HG03432 (cell line): ENCODE results near the gene FANCD2.
"Not testable (repeated sequence)": the region's sequence is repeated elsewhere in the genome, so short reads cannot be mapped to it uniquely, and the experiment has no call there.

Source experiments
- ATAC-seq: cut with Tn5 transposase; IDR thresholded peaks from one replicate; pipeline ENCODE4 v1.9.1; 2021; ENCODE audit warnings: mild to moderate bottlenecking, moderate library complexity; ENCODE audit not compliant: unreplicated experiment

FANCD2 gene

DNA sequence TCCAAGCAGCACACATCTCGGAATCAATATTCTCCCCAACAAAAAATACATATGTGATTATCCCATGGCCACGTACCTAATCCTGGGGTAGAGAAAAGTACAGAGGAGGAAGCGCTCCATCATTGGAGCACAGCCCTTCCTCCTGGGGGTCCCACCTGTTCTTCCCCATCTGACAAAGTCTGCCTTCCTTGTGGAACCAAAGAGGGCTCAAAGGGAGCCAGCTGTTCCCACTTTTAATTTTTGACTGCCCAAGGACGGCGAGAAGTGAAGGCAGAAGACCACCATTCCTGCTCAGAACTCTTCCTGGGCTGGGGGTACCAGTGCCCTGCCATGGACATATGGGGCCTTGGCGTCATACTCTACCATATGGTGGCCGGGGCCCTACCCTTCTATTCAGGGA lies 14.1 kb upstream of the FANCD2 start:
- ATAC-seq, result no peak

DNA sequence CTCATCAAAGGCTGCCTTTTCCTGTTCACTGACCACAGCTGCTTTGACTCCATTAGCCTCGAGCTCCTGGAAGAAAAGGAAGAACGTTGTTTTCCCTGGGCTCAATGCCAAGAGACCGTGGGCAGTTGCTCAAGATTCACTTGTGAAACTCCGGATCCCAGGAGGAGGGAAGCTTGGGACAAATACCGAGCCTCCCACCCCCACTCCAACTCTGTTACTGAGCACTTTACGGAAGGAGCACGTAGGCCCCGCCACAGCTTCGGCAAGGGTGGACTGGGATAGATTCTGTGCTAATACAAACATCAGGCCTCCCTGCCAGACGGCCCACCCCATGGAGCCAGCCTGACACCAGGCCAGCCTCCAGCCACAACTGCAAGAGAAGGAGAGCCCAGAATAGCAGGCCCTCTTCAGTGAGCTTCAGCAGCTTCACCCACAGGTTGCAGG lies 10.8 kb upstream of the FANCD2 start:
- no peak for ATAC-seq

DNA sequence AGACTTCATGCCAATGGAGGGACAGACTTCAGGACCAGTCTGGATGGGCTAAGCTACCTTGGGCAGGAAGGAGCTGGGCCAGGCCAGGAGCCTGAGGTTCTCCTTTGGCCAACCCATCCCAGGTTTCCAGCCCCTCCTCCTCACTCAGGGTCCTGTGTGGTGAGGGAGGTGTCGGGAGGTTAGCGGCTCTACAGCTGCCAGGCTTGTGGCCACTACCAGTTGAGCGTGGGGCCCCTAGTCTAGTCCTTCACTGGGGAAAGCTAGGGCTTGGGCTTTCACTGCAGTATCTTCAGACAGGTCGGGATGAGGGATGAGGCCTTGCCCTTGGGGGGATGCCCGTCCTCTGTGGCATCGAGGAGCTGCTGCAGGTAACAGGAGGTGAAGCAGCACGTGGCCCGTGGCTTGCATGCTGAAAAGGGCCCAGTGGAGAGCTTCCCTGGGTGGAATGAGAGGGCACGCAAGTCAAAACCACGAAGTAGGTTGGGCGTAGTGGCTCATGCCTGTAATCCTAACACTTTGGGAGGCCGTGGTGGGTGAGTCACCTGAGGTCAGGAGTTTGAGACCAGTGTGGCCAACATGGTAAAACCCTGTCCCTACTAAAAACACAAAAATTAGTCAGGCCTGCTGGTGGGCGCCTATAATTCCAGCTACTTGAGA lies 8.5 kb upstream of the FANCD2 start:
- ATAC-seq, result no peak

DNA sequence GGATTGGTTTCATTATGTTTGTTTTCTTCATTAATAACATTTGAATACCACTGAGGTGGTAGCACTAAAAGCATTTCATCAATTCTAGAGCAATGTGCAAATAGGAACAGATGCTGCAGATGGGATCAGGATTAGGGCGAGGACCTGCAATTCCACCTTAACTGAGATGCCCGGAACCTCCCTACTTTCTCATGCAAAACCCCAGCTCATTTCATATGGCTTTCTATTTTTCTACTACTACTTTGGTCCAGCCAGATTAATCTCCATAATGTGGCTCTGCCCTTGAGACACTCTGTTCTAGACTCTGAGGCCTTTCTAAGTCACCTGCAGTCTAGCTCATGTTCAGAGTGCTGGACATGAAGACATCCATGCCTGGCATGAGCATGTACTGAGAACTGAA lies 7.4 kb upstream of the FANCD2 start:
- ATAC-seq, result not testable (repeated sequence)

DNA sequence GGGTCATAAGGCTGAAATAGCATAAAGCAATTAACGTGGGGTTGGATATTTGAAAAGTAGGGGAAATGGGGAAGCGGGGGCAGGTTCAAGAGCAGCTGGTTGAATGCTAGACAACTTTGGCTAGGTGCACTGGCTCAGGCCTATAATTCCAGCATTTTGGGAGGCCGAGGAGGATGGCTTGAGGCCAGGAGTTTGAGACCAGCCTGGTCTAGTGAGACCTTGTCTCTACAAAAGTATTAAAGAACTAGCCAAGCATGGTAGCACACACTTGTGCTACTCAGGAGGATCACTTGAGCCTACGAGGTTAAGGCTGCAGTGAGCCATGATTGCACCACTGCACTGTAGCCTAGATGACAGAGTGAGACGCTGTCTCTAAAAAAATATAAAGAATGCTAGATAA lies 6.9 kb upstream of the FANCD2 start:
- no peak for ATAC-seq

DNA sequence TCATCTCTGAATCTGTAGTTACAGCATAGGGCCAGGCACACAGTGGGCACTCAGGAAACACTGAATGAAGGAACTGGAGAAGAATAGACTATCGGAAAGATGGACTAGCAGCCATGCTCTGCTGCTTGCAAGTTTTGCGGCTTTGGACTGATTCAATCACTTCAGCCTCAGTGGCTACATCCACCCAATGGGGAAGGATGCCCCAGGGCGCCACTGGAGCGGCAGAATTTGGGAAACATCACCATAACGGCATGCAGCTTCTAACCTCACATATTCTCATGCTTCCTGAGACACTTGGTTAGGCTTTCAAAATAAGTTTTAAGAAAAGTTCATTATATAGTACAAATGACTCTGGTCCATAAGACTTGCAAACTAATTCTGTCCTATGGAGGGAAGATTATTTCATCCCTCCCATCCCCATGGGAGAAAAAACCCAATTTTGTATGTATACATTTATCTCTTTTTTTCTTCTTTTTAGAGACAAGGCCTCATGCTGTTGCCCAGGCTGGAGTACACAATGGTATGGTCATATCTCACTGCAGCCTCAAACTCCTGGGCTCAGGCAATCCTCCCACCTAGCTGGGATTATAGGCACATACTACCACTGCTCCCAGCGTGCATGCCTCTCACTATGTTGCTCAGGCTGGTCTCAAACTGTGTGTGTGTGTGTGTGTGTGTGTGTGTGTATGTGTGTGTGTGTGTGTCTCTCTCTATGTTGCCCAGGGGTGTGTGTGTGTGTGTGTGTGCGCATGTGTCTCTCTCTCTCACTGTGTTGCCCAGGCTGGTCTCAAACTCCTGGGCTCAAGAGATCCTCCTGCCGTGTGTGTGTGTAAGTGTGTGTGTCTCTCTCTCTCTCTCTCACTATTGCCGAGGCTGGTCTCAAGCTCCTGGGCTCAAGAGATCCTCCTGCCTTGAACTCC lies 4.1 kb upstream of the FANCD2 start:
- no peak for ATAC-seq

DNA sequence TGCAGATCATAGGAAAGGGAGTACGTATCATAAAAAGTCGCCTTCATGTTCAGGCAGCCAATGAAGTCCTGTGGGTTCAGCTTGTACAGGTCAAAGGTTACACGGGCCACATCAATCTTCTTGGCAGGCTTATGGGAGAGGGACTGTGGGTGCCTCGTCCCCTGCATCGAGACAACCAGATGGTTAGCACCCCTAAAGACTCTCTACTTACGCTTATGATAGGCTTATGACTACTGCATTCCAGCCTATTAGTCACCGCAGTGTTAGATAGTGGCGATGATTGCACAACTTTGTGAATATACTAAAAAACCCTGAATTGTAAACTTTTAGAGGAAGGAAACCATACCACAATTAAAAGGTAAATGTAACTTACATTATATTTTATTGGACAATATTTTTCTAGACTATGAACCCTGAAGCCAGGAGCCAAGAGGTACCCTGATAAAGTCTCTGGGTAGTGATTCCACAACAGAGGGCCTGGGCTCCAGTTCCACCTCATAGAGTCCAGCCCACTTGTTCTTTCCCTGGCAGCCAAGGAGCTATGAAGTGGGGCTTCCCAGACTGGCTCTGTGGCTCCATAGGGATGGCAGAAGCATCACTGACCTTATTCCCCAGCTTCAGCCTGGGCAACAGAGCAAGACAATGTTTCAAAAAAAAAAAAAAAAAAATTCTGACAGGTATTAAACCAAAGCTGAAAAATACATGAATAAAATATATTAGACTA lies 2.5 kb upstream of the FANCD2 start:
- no peak for ATAC-seq

DNA sequence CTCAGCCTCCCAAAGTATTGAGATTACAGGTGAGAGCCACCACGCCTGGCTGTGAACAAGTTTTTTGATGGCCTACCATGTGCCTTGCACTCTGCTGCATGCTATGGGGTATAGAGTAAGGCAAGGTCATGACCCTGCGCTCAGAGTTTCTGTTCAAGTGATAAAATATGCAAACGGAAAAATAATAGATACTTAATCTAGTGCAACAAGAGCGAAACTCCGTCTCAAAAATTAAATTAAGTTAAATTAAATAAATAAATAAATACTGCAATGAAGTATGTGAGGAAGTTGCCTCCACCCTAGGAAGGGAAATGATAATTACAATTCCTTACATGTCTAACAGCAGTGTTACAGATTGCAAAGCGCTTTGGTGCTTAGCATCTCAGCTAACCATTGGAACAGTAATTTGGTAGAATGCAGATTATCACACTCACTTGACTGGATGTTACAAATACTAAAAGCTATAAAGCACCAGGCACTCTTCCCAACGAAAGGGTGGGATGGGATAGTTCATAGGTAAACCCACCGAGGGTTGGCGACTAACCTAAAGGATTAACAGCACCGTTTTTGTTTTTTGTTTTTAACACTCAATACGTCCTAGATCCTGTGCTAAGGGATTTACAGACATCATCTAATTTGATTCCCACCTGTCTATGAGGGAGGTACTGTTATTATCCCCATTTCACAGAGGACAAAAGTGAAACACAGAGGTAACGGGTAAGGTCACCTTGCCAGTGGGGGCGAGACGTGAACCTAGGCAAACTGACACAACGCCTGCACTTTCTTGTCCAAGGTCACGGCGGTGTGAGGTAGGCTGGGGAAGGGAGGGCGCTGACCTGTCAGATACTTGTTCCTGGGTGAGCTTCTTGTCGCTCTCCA lies 793 bp upstream of the FANCD2 start:
- ATAC-seq, result no peak

DNA sequence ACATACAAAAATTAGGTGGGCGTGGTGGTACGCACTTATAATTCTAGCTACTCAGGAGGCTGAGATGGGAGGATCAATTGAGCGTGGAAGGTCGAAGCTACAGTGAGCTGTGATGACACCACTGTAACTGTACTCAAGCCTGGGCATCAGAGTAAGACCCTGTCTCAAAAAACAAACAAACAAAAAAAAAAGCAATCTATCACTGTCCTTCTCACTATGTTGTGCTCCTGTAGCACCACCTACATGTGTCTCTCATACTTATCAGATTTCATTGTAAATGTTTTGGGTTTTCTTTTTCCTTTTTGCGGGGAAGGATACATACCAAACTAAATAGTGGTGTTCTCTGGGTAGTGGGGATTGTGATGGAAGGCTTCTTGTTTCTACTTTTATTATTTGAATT lies 14.8 kb downstream of the FANCD2 start:
- ATAC-seq, result no peak

DNA sequence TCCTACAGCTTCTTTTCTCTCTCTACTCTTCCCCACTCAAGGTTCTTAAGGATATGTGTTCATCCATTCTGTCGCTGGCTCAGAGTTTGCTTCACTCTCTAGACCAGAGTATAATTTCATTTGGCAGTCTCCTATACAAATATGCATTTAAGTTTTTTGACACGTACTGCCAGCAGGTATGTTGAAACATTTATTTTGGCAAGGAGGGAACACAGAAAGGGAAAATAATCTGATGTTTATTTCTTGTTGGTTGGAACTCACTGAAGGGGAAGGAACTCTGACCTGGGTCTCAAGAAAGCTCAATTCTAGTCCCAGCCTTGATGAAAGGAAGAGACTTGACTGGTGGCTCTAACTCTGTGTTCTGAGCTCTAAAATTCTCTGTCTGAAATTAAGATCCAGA lies 21.6 kb downstream of the FANCD2 start:
- no peak for ATAC-seq

DNA sequence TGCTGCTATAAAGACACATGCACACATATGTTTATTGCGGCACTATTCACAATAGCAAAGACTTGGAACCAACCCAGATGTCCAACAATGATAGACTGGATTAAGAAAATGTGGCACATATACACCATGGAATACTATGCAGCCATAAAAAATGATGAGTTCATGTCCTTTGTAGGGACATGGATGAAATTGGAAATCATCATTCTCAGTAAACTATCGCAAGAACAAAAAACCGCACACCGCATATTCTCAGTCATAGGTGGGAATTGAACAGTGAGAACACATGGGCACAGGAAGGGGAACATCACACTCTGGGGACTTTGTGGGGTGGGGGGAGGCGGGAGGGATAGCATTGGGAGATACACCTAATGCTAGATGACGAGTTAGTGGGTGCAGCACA lies 26.8 kb downstream of the FANCD2 start:
- not testable (repeated sequence) for ATAC-seq

DNA sequence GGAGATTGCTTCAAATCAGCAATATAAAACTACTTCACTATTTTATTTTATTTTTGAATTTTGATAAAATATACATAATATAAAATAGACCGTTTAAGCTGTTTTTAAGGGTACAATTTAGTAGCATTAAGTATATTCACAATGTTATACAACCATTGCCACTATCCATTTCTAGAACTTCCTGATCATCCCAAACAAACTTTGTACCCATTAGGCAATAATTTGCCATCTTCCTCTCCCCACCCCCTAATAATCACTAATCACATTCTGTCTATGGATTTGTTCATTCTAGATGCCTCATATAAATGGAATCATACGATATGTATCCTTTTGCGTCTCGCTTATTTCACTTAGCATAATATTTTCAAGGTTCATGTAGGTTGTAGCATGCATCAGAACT lies 28.9 kb downstream of the FANCD2 start:
- ATAC-seq, result no peak

DNA sequence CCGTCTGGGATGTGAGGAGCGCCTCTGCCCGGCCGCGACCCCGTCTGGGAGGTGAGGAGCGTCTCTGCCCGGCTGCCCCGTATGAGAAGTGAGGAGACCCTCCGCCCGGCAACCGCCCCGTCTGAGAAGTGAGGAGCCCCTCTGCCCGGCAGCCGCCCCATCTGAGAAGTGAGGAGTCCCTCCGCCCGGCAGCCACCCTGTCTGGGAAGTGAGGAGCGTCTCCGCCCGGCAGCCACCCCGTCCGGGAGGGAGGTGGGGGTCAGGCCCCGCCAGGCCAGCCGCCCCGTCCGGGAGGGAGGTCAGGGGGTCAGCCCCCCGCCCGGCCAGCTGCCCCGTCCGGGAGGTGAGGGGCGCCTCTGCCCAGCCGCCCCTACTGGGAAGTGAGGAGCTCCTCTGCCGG lies 43.8 kb downstream of the FANCD2 start:
- not testable (repeated sequence) for ATAC-seq

DNA sequence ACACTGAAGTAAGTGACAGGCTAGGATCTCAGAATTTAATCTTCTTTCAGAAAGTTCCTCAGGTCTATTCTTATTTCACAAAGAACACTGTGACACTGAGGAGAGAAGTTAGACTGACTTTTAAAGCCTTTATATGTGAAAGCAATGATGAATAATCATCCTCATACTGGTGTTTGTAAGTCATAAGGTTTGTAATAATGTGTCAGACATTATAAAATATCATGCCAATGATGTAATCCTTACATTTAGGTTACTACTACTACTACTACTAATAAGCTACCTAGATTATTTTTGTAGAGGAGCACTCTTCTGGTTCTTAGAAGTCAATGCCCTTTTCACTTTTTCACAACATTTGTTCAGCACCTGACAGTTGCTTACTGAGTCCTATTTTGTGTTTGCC lies 48.4 kb downstream of the FANCD2 start:
- no peak for ATAC-seq

DNA sequence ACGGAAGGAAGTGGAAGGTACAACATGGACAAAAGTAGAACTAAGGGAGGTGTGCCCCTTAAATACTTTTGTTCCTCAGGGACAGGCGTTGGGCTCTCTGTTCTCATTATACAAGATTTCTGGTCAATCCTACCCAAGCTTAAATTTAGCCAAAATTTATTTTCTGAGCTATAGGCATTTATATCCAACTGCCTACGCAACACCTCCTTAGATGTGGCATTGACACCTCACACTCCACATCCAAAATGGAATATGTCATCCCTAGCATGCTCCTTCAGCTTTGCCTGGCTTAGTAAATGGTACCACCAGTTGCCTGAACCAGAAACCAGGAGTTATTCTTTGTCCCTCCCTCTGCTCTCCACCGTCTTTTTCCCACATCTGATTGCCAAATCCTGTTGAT lies 55.6 kb downstream of the FANCD2 start:
- ATAC-seq, result no peak

DNA sequence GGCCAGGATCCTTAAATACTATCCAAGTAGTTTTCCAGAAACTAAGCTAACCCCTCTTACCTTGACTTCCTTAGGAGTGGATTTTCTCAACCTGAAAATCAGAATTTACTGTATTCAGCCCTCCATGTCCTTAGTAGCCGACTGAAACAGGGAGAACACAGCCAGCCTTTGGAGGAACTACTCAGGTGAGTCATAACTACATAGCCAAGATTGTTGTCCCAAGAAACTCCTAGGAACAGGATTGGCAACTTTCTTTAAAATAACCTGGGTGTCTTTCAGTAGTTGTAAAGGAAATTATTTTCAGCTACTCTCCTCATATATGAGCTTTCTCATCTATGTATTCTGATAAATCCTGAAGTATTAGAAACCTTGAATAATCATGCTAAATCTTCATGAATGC lies 59.5 kb downstream of the FANCD2 start:
- no peak for ATAC-seq

DNA sequence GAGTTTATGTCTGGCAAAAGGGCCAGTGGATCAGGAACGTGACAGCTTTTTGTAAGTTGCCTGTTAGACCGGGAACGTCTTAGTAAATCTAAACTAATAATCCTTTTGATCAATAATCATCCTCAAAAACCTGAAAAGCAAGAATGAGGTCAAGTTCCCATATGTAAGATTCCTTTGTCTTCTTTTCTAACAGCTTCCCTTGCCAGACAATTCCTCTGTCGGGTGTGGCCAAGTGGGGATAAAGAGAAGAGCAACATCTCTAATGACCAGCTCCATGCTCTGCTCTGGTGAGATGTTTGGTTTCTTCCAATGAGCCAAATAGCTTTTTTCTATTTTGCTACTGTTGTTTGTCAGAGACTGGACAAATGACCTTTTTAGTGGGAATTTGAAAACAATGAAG lies 62.0 kb downstream of the FANCD2 start:
- ATAC-seq, result no peak

DNA sequence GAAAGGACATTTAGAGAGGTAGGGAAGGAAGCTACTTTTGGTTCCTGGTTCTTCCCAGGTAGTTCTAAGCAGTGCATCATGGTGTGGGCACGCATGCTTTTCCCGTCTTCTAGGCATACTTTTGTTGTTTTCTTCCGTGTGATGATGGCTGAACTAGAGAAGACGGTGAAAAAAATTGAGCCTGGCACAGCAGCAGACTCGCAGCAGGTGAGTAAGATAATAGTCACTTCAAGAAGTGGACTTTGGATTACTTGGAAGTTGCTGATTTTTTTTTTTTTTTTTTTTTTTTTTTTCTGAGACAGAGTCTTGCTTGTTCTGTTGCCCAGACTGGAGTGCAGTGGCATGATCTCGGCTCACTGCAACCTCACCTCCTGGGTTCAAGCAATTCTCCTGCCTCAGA lies 63.9 kb downstream of the FANCD2 start:
- no peak for ATAC-seq

DNA sequence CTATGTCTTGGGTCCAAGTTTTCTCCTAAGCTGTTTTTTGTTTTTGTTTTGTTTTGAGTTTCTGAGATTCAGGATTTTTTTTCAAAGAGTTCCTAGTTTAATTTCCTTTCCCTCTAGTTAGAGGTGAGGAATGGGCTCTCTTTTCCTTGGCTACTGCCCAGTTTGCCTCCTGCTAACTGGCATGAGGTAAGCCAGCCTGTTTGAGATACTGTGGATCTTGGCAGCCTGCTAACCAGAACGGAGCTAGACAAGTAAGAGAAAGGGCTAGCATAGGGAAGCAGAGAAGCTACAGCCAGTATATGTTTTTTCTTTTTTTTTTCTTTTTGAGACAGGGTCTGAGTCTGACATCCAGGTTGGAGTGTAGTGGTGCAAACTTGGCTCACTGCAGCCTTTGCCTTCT lies 64.5 kb downstream of the FANCD2 start:
- ATAC-seq, result not testable (repeated sequence)

DNA sequence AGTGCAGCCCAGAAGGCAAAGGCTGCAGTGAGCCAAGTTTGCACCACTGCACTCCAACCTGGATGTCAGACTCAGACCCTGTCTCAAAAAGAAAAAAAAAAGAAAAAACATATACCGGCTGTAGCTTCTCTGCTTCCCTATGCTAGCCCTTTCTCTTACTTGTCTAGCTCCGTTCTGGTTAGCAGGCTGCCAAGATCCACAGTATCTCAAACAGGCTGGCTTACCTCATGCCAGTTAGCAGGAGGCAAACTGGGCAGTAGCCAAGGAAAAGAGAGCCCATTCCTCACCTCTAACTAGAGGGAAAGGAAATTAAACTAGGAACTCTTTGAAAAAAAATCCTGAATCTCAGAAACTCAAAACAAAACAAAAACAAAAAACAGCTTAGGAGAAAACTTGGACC lies 65.2 kb downstream of the FANCD2 start:
- ATAC-seq, result not testable (repeated sequence)

DNA sequence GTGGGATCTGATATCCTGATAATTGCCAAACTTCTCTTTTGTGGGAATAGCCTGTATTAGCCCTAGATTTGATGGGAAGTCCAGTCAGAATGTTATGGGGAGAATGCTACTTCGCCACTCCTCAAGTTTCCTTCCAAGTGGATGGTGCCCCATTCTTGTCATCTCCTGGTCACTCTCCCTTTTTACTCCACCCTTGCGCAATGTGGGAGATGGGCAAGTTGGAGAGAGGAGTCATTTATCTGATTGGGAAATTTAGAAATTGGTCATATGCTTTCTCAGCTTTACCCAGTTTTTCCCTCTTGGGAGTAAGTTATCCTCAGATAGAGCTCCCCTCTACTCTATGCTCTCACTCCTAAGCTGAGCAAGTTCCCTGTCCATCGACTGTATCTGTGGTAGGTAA lies 67.4 kb downstream of the FANCD2 start:
- no peak for ATAC-seq
